ENCODE data around the gene CNP.

The CNP gene

GRCh38 chr17:41968676-41969075, 2.1 kb downstream of the CNP start:
- TF ChIP-seq, protein P1, sequence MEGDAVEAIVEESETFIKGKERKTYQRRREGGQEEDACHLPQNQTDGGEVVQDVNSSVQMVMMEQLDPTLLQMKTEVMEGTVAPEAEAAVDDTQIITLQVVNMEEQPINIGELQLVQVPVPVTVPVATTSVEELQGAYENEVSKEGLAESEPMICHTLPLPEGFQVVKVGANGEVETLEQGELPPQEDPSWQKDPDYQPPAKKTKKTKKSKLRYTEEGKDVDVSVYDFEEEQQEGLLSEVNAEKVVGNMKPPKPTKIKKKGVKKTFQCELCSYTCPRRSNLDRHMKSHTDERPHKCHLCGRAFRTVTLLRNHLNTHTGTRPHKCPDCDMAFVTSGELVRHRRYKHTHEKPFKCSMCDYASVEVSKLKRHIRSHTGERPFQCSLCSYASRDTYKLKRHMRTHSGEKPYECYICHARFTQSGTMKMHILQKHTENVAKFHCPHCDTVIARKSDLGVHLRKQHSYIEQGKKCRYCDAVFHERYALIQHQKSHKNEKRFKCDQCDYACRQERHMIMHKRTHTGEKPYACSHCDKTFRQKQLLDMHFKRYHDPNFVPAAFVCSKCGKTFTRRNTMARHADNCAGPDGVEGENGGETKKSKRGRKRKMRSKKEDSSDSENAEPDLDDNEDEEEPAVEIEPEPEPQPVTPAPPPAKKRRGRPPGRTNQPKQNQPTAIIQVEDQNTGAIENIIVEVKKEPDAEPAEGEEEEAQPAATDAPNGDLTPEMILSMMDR (IDR thresholded peaks at IDR 0.05; ENCODE audit: unreplicated experiment in 3 of 3) = no peak
- peaks cover 42% of the 10 kb centered on the region for H3K36me3 Mint-ChIP-seq (ENCODE audit: low read depth)
- no peaks in the 10 kb centered on the region for H3K27me3 Mint-ChIP-seq (ENCODE audit: low read depth)
- H3K4me1 Mint-ChIP-seq = peaks cover 44% of the 10 kb centered on the region
- H3K9me3 Mint-ChIP-seq = no peaks in the 10 kb centered on the region
- H3K4me3 Mint-ChIP-seq = peak overlapping the region; percentile 84 to 88 (median 87)
- peak overlapping the region in 1 of 3 experiments; percentile 46 for H3K27ac Mint-ChIP-seq

- Mint-ChIP-seq H3K9me3 (no peaks in the 10 kb centered on the region), H3K4me1 (peaks cover 31% of the 10 kb centered on the region)
These were observed 4.3 kb downstream of the CNP start for GRCh38 chr17:41970901-41971331.

GRCh38 chr17:41971721-41972523, 5.3 kb downstream of the CNP start:
- H3K27ac Mint-ChIP-seq = peak overlapping the region; percentile 44 to 70 (median 59)
- H3K27me3 Mint-ChIP-seq (ENCODE audit: low read depth) = no peaks in the 10 kb centered on the region
- H3K9me3 Mint-ChIP-seq = no peaks in the 10 kb centered on the region
- peaks cover 34% of the 10 kb centered on the region for H3K4me1 Mint-ChIP-seq
- H3K4me3 Mint-ChIP-seq = no peak overlapping the region
- peaks cover 63% of the 10 kb centered on the region for H3K36me3 Mint-ChIP-seq (ENCODE audit: low read depth)
- TF ChIP-seq, protein P1 (IDR thresholded peaks at IDR 0.05; ENCODE audit: unreplicated experiment in 3 of 3) = no peak

More at GRCh38 chr17:41970901-41971331, 4.3 kb downstream of the CNP start:
- Mint-ChIP-seq H3K36me3 (ENCODE audit: low read depth) (peaks cover 54% of the 10 kb centered on the region), H3K4me3 (peak overlapping the region in 2 of 3 experiments; percentile 33 to 51), H3K27ac (peak overlapping the region in 2 of 3 experiments; percentile 37 to 58), H3K27me3 (ENCODE audit: low read depth) (no peaks in the 10 kb centered on the region)
- TF ChIP-seq, protein P1 (IDR thresholded peaks at IDR 0.05; ENCODE audit: unreplicated experiment in 3 of 3) = no peak

DNA sequence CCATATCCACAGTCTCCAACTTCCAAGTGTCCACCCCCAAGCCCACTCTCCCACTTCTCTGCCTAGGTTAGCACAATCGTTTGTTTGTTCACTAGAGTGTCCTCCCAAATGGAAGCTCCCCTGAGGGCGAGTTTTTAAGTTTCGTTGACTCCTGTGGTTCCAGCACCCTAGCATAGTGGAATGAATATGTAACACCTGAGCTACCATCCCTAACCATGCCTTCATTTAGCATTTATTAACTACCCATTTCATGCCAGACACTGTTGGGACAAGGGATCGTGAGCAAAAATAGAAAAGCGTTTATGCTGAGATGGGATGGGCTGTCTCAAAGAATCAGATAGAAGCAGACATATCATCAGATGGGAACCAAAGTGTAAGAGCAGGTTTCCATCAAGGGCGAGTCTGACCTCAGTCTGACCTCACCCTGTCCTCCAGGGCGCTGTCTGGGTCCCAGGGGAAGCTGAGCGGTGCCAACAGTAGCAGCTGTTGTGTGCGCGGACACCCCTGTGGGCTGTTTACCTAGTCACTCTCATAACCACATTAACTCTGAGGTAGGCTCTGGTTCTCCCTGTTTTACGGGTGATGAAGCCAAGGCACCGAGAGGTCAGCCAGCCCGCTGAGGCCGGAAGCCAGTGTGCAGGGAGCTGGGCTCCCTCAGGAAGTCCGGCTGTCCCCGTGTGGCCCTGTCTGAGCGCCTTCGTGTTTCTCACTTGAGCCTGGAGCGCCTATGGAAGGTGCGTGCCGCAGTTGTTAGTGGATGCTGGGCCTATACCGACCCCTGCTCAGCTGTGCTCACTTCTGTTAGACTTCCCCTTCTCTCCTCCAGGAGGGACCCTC, 6.2 kb downstream of the CNP start:
- peak overlapping the region; percentile 44 to 76 (median 59) for H3K27ac Mint-ChIP-seq
- H3K9me3 Mint-ChIP-seq = no peaks in the 10 kb centered on the region
- no peaks in the 10 kb centered on the region for H3K27me3 Mint-ChIP-seq (ENCODE audit: low read depth)
- H3K4me1 Mint-ChIP-seq = peaks cover 33% of the 10 kb centered on the region
- H3K4me3 Mint-ChIP-seq = peak overlapping the region in 1 of 3 experiments; percentile 32
- H3K36me3 Mint-ChIP-seq (ENCODE audit: low read depth) = peaks cover 70% of the 10 kb centered on the region
- TF ChIP-seq, protein P1 (IDR thresholded peaks at IDR 0.05; ENCODE audit: unreplicated experiment in 3 of 3) = no peak

DNA sequence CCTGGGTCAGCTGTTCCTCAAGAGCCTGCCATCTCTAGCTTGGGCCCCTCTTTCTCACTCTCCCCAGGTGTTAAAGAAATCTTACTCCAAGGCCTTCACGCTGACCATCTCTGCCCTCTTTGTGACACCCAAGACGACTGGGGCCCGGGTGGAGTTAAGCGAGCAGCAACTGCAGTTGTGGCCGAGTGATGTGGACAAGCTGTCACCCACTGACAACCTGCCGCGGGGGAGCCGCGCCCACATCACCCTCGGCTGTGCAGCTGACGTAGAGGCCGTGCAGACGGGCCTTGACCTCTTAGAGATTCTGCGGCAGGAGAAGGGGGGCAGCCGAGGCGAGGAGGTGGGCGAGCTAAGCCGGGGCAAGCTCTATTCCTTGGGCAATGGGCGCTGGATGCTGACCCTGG, 6.8 kb downstream of the CNP start:
- H3K27me3 Mint-ChIP-seq (ENCODE audit: low read depth) = no peaks in the 10 kb centered on the region
- peak overlapping the region; percentile 44 to 76 (median 59) for H3K27ac Mint-ChIP-seq

More for the DNA sequence above, 6.8 kb downstream of the CNP start:
- TF ChIP-seq, protein P1 (IDR thresholded peaks at IDR 0.05; ENCODE audit: unreplicated experiment in 3 of 3) = no peak
- H3K4me1 Mint-ChIP-seq = peaks cover 28% of the 10 kb centered on the region
- peaks cover 69% of the 10 kb centered on the region for H3K36me3 Mint-ChIP-seq (ENCODE audit: low read depth)
- H3K4me3 Mint-ChIP-seq = peak overlapping the region in 1 of 3 experiments; percentile 26
- H3K9me3 Mint-ChIP-seq = no peaks in the 10 kb centered on the region
